GM23248 (cell line): ENCODE results near the gene ZFAND5.

Experiments used
- EZH2 ChIP-seq: fragments of 200-600 bp; sonication (generic); IDR thresholded peaks from 2 replicates; pipeline ENCODE4 v1.6.1; 2018; ENCODE audit warnings: antibody characterized with exemption, mild to moderate bottlenecking; ENCODE audit not compliant: insufficient read depth, poor library complexity, severe bottlenecking
- EZH2phosphoT487 ChIP-seq: fragments of 200-600 bp; sonication (generic); IDR thresholded peaks from 2 replicates; pipeline ENCODE4 v1.6.1; 2018; ENCODE audit warnings: antibody characterized with exemption, moderate library complexity, mild to moderate bottlenecking, low read depth; ENCODE audit not compliant: insufficient read depth

GRCh38 chr9:72371151-72371550 lies 6.1 kb upstream of the ZFAND5 start:
- TF ChIP-seq EZH2phosphoT487 (no peak), EZH2 (no peak)
